ENCODE results near the gene AXIN1. TPM values are rescaled to one million over a fixed set of nuclear protein-coding genes. Genes with fewer than 3 reads are reported as not detected.

The AXIN1 gene
- total and polyA plus RNA-seq, 8 donors, result 11.7 to 69.2 (median 17.4) TPM

DNA sequence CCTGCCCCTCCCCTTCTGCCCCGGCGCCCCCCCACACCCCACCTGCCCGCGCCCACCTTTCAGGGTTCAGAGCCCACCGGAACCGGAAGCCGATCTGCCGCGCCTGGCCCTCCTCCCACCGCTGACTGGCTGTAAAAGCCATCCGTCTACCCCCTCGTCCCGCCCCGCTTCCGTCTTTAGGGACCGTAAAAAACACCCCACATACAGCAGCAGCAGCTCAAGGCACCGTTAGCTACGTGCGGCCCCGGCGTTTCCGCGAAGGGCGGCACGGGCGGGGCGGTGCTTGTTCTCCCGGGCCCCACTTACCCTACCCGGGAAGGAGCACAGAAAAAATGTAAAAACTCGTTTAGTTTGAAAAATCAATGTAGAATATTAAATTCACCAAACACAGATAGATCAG is 17.9 kb upstream of the AXIN1 start, which contains the start of gene MRPL28:
Gene MRPL28 (minus strand): TSS at position 96 of the 400 bp plus-strand sequence. CDS start 320 bp downstream, outside the sequence.
- Histone ChIP-seq H3K4me3 (peak within 1 kb of the TSS; percentile 53 to 68 (median 58)), H3K36me3 (peaks cover 45 to 80% (median 74%) of the 10 kb centered on the region in 4 donors)
- WGBS, 5 donors, result 0 to 2% (median 0%) methylated on average over 17 to 30 of the region's 30 CpGs

DNA sequence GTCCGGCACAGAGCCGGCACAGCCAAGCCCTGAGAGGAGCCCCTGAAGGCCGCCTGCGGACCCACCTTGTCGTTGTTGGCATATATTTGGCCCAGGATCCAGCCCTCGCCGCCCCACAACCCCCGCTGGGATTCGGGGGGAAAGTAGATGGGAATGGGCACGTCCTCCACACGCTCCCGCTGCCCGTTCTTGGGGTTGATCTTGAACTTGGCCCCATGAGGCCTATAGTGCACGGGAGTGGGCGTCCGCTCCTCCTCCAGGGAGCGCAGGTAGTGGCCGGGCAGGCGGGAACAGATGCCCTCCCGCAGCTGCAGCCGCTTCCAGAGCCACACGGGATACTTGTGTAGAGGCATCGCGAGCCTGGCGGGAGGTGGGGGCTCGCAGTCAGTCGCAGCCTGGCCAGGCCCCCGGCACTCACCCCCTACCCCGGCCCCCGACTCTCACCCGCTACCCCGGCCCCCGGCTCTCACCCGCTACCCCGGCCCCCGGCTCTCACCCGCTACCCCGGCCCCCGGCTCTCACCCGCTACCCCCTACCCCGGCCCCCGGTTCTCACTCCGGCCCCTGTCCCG is 17.4 kb upstream of the AXIN1 start:
- peak; percentile 44 to 61 for DNase-seq
- Histone ChIP-seq H3K27ac (peak overlapping the region in 3 of 5 donors; percentile 71 to 83 (median 75)), H3K9me3 (no peaks in the 10 kb centered on the region), H3K36me3 (peaks cover 41 to 75% (median 69%) of the 10 kb centered on the region in 4 donors), H3K27me3 (no peaks in the 10 kb centered on the region), H3K4me3 (peak overlapping the region; percentile 53 to 68 (median 58)), H3K4me1 (peaks cover 16 to 28% (median 24%) of the 10 kb centered on the region in 4 donors)
- intact Hi-C loops (cut with DNase I; ENCODE audit: low total_unique reads), result loop anchor here (10.0 kb wide), 1 partner anchor 135 kb away; the partner anchor contains the start of gene FAM234A
- no peak for TF ChIP-seq EP300 (IDR thresholded peaks at IDR 0.05)
- no peak for TF ChIP-seq POLR2A (IDR thresholded peaks at IDR 0.05)
- TF ChIP-seq POLR2AphosphoS5 (IDR thresholded peaks at IDR 0.05), result no peak
- TF ChIP-seq, protein P1, sequence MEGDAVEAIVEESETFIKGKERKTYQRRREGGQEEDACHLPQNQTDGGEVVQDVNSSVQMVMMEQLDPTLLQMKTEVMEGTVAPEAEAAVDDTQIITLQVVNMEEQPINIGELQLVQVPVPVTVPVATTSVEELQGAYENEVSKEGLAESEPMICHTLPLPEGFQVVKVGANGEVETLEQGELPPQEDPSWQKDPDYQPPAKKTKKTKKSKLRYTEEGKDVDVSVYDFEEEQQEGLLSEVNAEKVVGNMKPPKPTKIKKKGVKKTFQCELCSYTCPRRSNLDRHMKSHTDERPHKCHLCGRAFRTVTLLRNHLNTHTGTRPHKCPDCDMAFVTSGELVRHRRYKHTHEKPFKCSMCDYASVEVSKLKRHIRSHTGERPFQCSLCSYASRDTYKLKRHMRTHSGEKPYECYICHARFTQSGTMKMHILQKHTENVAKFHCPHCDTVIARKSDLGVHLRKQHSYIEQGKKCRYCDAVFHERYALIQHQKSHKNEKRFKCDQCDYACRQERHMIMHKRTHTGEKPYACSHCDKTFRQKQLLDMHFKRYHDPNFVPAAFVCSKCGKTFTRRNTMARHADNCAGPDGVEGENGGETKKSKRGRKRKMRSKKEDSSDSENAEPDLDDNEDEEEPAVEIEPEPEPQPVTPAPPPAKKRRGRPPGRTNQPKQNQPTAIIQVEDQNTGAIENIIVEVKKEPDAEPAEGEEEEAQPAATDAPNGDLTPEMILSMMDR (IDR thresholded peaks at IDR 0.05), result no peak
- 9 to 39% (median 20%) methylated on average over 15 to 44 of the region's 44 CpGs for WGBS, 5 donors

More for the DNA sequence above, 17.9 kb upstream of the AXIN1 start, which contains the start of gene MRPL28:
- Histone ChIP-seq H3K27me3 (no peaks in the 10 kb centered on the region), H3K27ac (peak within 1 kb of the TSS; percentile 62 to 83 (median 75)), H3K9me3 (no peaks in the 10 kb centered on the region), H3K4me1 (peaks cover 16 to 26% (median 24%) of the 10 kb centered on the region in 4 donors)
- peak; percentile 97 to 98 for DNase-seq
- TF ChIP-seq, protein P1 (IDR thresholded peaks at IDR 0.05), result no peak
- TF ChIP-seq POLR2A (IDR thresholded peaks at IDR 0.05), result peak in 1 of 4 donors; percentile 10
- TF ChIP-seq POLR2AphosphoS5 (IDR thresholded peaks at IDR 0.05), result peak; percentile 64 to 91 (median 74)
- intact Hi-C loops (cut with DNase I; ENCODE audit: low total_unique reads), result no loop called here

DNA sequence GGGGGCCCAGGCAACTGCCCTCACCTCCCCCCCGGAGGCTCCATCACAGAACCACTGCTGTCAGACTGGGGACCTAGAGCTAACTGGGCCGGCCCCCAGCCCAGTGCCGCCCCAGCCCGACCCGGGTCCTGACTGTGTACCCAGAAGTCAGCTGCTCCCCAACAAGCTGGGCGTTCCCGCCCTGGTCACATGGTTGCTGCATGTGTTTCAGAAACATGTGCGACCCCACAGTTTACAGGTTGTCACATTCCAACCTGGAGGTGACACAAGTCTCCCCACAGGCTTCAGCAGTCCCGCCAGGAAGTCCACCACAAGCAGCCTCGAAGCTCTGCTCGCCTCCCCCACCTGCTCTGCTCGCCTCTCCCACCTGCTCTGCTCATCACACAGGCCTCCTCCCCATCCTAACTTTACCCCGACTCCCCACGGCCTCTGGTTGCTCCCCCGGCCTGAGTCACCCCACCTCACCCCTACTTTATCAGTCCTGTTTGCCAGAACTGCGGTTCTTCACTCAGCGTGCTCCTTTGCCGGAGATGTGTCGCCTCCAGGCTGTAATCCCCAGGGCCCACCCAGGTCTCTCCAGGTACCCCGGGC is 16.8 kb upstream of the AXIN1 start:
- DNase-seq, result no peak
- TF ChIP-seq POLR2AphosphoS5 (IDR thresholded peaks at IDR 0.05), result no peak
- TF ChIP-seq POLR2A (IDR thresholded peaks at IDR 0.05), result no peak
- WGBS, 5 donors, result 64 to 80% (median 71%) methylated on average over 18 to 20 of the region's 20 CpGs
- no peak overlapping the region for H3K27ac ChIP-seq
- H3K27me3 ChIP-seq, result peaks cover 0 to 6% (median 0%) of the 10 kb centered on the region in 3 donors
- H3K36me3 ChIP-seq, result peaks cover 36 to 69% (median 63%) of the 10 kb centered on the region in 4 donors
- no peaks in the 10 kb centered on the region for H3K9me3 ChIP-seq
- peak overlapping the region; percentile 53 to 68 (median 58) for H3K4me3 ChIP-seq
- intact Hi-C loops (cut with DNase I; ENCODE audit: low total_unique reads), result loop anchor here (10.0 kb wide), 1 partner anchor 135 kb away; the partner anchor contains the start of gene FAM234A
- peaks cover 16 to 33% (median 30%) of the 10 kb centered on the region in 4 donors for H3K4me1 ChIP-seq

DNA sequence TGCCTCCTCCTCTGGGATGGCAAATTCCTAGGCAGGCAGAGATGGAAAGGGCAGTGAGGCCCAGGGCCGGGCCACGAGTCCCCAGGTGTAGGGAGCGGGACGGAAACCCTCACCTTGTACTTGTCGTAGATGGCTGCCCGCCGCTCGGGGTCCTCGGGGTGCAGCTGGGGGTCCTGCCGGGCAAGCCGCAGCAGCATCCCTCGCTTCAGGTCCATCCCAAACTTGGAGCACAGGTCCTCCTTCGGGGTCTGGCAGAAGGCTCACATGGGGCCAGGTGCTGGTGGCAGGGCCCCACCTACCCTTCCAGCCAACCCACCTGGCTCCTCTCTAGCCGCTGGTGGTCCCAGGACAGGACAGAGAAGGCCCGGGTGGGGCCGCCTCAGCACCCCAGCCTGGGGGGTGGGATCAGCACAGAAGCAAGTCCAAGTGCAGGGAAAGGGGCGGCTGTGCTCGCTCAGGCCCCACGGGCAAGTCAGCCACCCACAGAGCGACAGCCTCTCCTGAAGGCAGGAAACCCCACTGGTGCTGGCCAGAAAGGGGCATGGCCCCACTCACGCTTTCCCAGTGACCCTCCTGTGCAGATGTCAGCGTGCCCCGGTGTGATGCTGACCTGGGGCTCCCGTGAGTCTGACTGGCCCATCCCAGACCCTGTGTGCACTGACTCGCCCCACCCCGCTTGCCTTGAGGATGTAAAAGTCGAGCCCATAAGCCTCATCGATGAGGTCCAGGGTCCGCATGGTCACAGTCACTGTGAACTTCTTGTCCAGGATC is 16.1 kb upstream of the AXIN1 start:
- DNase-seq, result no peak
- no peaks in the 10 kb centered on the region for H3K9me3 ChIP-seq
- intact Hi-C loops (cut with DNase I; ENCODE audit: low total_unique reads), result loop anchor here (10.0 kb wide), 1 partner anchor 134 kb away; the partner anchor contains the start of gene FAM234A
- peaks cover 0 to 14% (median 0%) of the 10 kb centered on the region in 3 donors for H3K27me3 ChIP-seq
- H3K36me3 ChIP-seq, result peaks cover 29 to 61% (median 56%) of the 10 kb centered on the region in 4 donors
- peaks cover 16 to 35% (median 32%) of the 10 kb centered on the region in 4 donors for H3K4me1 ChIP-seq
- no peak for TF ChIP-seq POLR2A (IDR thresholded peaks at IDR 0.05)
- no peak for TF ChIP-seq EP300 (IDR thresholded peaks at IDR 0.05)
- no peak for TF ChIP-seq POLR2AphosphoS5 (IDR thresholded peaks at IDR 0.05)
- H3K4me3 ChIP-seq, result no peak overlapping the region
- WGBS, 5 donors, result 93 to 95% (median 94%) methylated on average over 22 to 29 of the region's 29 CpGs
- H3K27ac ChIP-seq, result no peak overlapping the region
